ENCODE measurements around the gene OGDH.

Gene OGDH

DNA sequence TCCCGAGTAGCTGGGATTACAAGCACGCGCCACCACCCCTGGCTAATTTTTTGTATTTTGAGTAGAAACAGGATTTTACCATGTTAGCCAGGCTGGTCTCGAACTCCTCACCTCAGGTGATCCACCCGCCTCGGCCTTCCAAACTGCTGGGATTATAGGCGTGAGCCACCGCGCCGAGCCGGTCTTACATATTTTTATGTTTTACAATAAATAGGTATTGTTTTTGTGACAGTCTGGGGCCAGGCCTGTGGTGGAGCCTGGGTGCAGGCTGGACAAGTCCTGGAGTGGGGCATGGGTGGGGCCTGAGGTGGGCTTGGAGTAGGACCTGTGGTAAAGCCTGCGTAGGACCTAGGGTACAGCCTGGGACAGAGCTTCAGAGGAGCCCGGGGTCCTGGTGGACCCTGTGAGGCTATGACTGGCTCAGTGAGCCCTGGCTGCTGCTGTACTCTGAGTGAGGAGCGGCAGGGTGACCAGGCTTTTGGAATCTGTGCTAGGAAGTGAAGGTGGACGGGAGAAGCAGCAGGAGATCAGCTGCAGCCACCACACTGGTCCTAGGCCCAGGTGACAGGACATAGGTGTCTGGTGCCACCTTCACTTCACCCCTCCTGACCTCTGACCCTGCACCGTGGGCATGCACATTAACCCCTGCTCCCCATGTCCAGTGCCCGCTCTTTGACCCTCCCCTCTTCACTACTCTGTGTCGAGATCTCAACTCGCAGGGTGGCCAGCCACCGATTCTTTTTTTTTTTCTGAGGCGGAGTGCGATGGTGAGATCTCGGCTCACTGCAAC is 132.6 kb downstream of the OGDH start:
- H3K9me3 ChIP-seq (ENCODE audit: low read length), result no peaks in the 10 kb centered on the region
- H3K27me3 ChIP-seq (ENCODE audit: control insufficient read depth in 1 of 2, insufficient read depth in 2 of 2, low read length in 2 of 2), result no peaks in the 10 kb centered on the region
- H3K4me3 ChIP-seq (ENCODE audit: low read depth in 1 of 2, low read length in 2 of 2), result no peak overlapping the region
- H3K4me1 ChIP-seq (ENCODE audit: insufficient read depth, low read length), result no peaks in the 10 kb centered on the region
- no peaks in the 10 kb centered on the region for H3K36me3 ChIP-seq (ENCODE audit: insufficient read depth, low read length)
- no peak overlapping the region for H3K9ac ChIP-seq (ENCODE audit: low read length)
- H3K27ac ChIP-seq (ENCODE audit: low read depth, low read length), result no peak overlapping the region

DNA sequence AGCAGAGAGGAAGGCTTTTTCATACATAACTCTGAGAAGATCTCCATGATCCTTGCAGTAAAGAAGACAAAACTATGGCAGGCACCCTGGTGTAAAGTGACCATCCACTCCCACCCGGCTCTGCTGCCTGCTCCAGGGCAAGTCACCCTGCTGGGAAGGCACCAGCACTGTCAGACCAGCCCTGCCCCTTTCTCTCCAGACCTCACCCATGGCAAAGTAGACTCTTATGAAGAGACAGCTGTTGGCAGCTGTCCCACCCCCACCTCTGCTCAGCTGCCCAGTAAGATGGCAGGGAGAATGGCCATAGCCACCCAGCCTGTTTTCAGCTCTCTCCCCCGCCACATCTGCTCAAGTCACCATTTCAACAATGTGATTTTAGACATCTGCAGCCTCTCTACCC is 133.6 kb downstream of the OGDH start:
- Histone ChIP-seq H3K4me3 (ENCODE audit: low read depth in 1 of 2, low read length in 2 of 2) (no peak overlapping the region), H3K9ac (ENCODE audit: low read length) (no peak overlapping the region), H3K27ac (ENCODE audit: low read depth, low read length) (no peak overlapping the region), H3K27me3 (ENCODE audit: control insufficient read depth in 1 of 2, insufficient read depth in 2 of 2, low read length in 2 of 2) (no peaks in the 10 kb centered on the region), H3K36me3 (ENCODE audit: insufficient read depth, low read length) (no peaks in the 10 kb centered on the region), H3K9me3 (ENCODE audit: low read length) (no peaks in the 10 kb centered on the region), H3K4me1 (ENCODE audit: insufficient read depth, low read length) (no peaks in the 10 kb centered on the region)

DNA sequence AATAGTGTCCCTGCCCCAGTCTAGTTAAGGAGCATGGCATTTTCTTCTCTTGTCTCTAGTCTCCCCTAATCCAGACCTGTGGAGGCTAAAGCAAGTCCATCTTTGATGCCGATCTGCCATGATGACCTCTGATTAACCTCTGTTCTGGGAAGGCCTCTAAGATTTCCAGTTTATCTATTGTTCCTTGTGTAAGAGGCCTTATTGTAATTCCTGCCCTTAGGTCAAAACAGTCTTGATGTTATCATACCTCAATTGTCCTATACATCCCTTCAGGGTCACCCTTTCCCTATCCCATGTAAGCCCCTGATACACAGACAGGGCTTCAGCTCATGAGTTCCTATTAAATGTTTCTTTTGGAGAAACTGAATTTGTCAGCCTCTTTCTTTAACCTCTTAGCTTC is 137.3 kb downstream of the OGDH start:
- Histone ChIP-seq H3K9me3 (ENCODE audit: low read length) (no peaks in the 10 kb centered on the region), H3K4me3 (ENCODE audit: low read depth in 1 of 2, low read length in 2 of 2) (no peak overlapping the region), H3K4me1 (ENCODE audit: insufficient read depth, low read length) (no peaks in the 10 kb centered on the region), H3K36me3 (ENCODE audit: insufficient read depth, low read length) (no peaks in the 10 kb centered on the region), H3K27ac (ENCODE audit: low read depth, low read length) (no peak overlapping the region), H3K9ac (ENCODE audit: low read length) (no peak overlapping the region), H3K27me3 (ENCODE audit: control insufficient read depth in 1 of 2, insufficient read depth in 2 of 2, low read length in 2 of 2) (no peaks in the 10 kb centered on the region)

DNA sequence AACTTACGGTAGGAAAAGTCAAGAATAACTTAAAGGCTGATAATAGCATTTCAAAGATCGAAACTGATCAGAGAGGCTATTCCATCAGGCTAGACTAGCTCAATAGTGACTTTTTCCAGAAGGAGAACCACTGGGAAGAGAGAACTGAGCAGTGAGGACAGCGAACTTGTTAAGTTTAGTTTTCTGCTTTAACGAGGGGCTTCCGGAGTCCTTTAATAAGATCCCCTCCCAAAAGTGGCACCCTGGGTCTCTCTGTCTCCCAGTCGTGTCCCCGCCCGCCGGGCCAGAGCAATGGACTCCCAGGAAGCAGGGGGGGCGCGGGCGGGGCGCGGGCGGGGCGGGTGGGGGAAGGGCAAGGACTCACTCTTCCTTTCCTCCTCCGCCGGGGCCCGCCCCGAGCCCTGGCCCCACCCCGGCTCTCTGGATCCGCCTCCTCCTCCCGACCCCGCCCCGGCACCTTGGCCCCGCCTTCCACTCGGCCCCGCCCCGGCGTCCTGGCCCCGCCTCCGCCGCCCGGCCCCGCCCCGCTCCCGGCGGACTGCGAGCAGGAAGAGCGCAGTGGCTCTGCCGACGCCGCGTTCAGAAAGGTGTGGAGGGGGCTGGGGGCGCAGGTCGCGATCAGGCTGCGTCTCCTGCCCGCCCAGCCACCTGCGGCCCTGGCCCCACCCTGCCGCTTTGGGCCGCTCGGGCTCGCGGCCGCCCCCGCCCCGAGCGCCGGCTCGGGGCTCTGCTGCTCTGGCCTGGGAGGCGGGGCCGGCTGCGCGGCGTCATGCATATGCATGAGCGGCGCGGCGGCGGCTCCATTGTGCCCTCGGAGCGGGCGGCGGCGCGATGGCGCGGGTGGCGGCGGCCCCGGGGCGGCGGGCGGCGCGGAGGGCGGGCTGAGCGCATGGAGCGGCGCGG is 141.9 kb downstream of the OGDH start, which contains the start of gene ZMIZ2:
TSS of gene ZMIZ2 (plus strand) at position 803 of the 903 bp plus-strand sequence. CDS start 7,403 bp downstream, outside the sequence.
- Histone ChIP-seq H3K36me3 (ENCODE audit: insufficient read depth, low read length) (peaks cover 7% of the 10 kb centered on the region), H3K4me3 (ENCODE audit: low read depth in 1 of 2, low read length in 2 of 2) (peak within 1 kb of the TSS; percentile 64 to 83), H3K27ac (ENCODE audit: low read depth, low read length) (peak within 1 kb of the TSS; percentile 93), H3K27me3 (ENCODE audit: control insufficient read depth in 1 of 2, insufficient read depth in 2 of 2, low read length in 2 of 2) (no peaks in the 10 kb centered on the region), H3K4me1 (ENCODE audit: insufficient read depth, low read length) (peaks cover 20% of the 10 kb centered on the region), H3K9me3 (ENCODE audit: low read length) (no peaks in the 10 kb centered on the region), H3K9ac (ENCODE audit: low read length) (peak within 1 kb of the TSS; percentile 51)

DNA sequence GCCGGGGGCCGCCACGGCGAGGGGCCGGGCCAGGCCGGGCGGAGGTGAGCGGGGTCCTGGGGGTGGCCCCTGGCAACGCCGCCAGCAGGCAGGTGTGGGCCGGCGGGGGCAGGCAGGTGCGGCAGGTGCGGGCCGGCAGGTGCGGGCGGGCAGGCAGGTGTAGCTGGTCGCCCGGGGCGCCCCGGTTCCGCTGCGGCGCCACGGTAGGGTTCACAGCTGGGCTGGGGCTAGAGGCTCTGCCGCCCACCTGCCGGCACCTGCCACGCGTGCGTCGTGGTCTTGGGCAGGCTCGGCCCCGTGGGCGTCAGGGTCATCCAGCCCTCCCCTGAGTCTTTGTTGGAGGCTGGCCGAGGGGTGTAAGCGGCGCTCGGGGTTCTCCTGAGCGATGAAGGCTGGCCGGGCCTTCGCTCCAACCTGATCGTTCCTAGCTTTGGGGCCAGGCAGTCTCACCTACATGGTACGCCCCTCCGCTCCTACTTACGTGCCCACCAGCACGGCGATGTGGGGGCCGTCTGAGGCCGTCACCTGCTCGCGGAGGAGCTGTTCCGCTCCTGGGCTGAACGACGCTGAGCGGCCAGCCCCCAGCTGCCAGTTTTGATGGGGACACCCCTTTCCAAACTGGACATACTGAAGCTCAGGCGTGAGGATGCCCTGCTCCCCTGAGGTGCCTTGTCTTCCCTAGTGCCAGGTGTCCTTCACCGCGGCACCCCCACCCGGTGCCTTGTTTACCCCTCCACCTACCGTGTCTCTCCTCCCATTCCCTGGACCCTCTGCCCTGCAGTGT is 142.7 kb downstream of the OGDH start:
- no peaks in the 10 kb centered on the region for H3K9me3 ChIP-seq (ENCODE audit: low read length)
- no peaks in the 10 kb centered on the region for H3K27me3 ChIP-seq (ENCODE audit: control insufficient read depth in 1 of 2, insufficient read depth in 2 of 2, low read length in 2 of 2)
- peak overlapping the region; percentile 51 for H3K9ac ChIP-seq (ENCODE audit: low read length)
- H3K4me3 ChIP-seq (ENCODE audit: low read depth in 1 of 2, low read length in 2 of 2), result peak overlapping the region; percentile 64 to 83
- H3K27ac ChIP-seq (ENCODE audit: low read depth, low read length), result peak overlapping the region; percentile 52
- peaks cover 24% of the 10 kb centered on the region for H3K4me1 ChIP-seq (ENCODE audit: insufficient read depth, low read length)
- peaks cover 7% of the 10 kb centered on the region for H3K36me3 ChIP-seq (ENCODE audit: insufficient read depth, low read length)

DNA sequence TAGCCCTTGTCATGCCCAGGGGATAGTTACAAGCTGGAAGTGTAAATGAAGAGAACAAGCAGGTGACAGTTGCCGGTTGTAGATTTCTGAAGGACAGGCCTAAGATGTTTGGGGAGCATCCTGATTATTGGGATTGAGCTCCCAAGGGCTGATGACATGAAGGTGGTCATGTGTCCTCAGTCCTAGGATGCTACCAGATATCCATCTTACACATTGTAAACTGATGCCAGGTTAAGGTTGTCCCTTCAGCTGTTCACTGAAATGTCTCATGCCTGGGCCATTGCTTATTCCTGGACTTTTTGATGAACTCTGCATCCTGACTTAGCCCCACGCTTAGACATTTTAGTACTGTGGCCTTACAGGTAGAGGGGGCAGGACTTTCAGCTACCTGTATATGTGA is 143.6 kb downstream of the OGDH start:
- Histone ChIP-seq H3K9ac (ENCODE audit: low read length) (no peak overlapping the region), H3K27ac (ENCODE audit: low read depth, low read length) (peak overlapping the region; percentile 52), H3K9me3 (ENCODE audit: low read length) (no peaks in the 10 kb centered on the region), H3K27me3 (ENCODE audit: control insufficient read depth in 1 of 2, insufficient read depth in 2 of 2, low read length in 2 of 2) (no peaks in the 10 kb centered on the region), H3K36me3 (ENCODE audit: insufficient read depth, low read length) (peaks cover 7% of the 10 kb centered on the region), H3K4me1 (ENCODE audit: insufficient read depth, low read length) (peaks cover 29% of the 10 kb centered on the region), H3K4me3 (ENCODE audit: low read depth in 1 of 2, low read length in 2 of 2) (peak overlapping the region in 1 of 2 donors; percentile 64)

GRCh38 chr7:44750424-44750823 is 144.0 kb downstream of the OGDH start:
- Histone ChIP-seq H3K9ac (ENCODE audit: low read length) (no peak overlapping the region), H3K4me3 (ENCODE audit: low read depth in 1 of 2, low read length in 2 of 2) (peak overlapping the region in 1 of 2 donors; percentile 64), H3K4me1 (ENCODE audit: insufficient read depth, low read length) (peaks cover 33% of the 10 kb centered on the region), H3K27me3 (ENCODE audit: control insufficient read depth in 1 of 2, insufficient read depth in 2 of 2, low read length in 2 of 2) (no peaks in the 10 kb centered on the region), H3K9me3 (ENCODE audit: low read length) (no peaks in the 10 kb centered on the region), H3K36me3 (ENCODE audit: insufficient read depth, low read length) (peaks cover 7% of the 10 kb centered on the region), H3K27ac (ENCODE audit: low read depth, low read length) (no peak overlapping the region)

DNA sequence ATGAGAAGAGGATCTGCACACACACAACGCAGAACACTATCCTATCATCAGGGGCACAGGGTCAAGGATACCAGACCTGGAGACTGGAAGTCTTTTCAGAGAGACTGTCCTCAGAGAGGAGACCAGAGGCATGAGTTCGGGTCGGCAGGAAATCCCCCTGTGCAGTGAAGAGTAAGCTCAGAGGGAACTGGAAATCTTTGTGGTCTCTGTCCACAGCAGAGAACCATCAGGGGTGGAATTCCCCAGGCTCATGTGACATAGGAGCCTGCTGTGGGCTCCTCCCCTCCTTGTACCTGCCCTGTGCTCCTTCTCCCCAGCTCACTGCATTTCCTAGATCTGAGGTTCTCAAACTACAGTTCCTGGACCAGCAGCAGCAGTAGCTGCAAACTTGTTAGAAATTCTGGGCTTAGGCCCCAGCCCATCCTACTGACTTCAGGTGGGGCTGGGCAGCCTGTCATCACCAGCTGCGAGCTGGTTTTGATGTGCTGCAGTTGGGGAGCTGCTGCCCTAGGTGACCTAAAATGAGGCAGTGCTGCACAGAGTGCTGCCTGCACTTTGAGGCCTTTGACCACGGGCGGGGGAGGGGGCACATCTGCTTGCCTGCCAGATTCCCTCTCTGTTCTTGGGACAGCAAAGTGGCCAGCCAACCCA is 144.6 kb downstream of the OGDH start:
- Histone ChIP-seq H3K27ac (ENCODE audit: low read depth, low read length) (no peak overlapping the region), H3K9ac (ENCODE audit: low read length) (no peak overlapping the region), H3K36me3 (ENCODE audit: insufficient read depth, low read length) (peaks cover 7% of the 10 kb centered on the region)

GRCh38 chr7:44752822-44753221 is 146.4 kb downstream of the OGDH start:
- H3K4me3 ChIP-seq (ENCODE audit: low read depth in 1 of 2, low read length in 2 of 2), result no peak overlapping the region
- H3K9ac ChIP-seq (ENCODE audit: low read length), result no peak overlapping the region
- peaks cover 54% of the 10 kb centered on the region for H3K4me1 ChIP-seq (ENCODE audit: insufficient read depth, low read length)
- H3K36me3 ChIP-seq (ENCODE audit: insufficient read depth, low read length), result peaks cover 8% of the 10 kb centered on the region
- H3K27me3 ChIP-seq (ENCODE audit: control insufficient read depth in 1 of 2, insufficient read depth in 2 of 2, low read length in 2 of 2), result no peaks in the 10 kb centered on the region
- no peak overlapping the region for H3K27ac ChIP-seq (ENCODE audit: low read depth, low read length)
- H3K9me3 ChIP-seq (ENCODE audit: low read length), result no peaks in the 10 kb centered on the region

More for the DNA sequence above, 144.6 kb downstream of the OGDH start:
- no peaks in the 10 kb centered on the region for H3K9me3 ChIP-seq (ENCODE audit: low read length)
- peaks cover 40% of the 10 kb centered on the region for H3K4me1 ChIP-seq (ENCODE audit: insufficient read depth, low read length)
- no peaks in the 10 kb centered on the region for H3K27me3 ChIP-seq (ENCODE audit: control insufficient read depth in 1 of 2, insufficient read depth in 2 of 2, low read length in 2 of 2)
- H3K4me3 ChIP-seq (ENCODE audit: low read depth in 1 of 2, low read length in 2 of 2), result no peak overlapping the region

GRCh38 chr7:44754802-44755697 is 148.6 kb downstream of the OGDH start:
- Histone ChIP-seq H3K9me3 (ENCODE audit: low read length) (no peaks in the 10 kb centered on the region), H3K4me3 (ENCODE audit: low read depth in 1 of 2, low read length in 2 of 2) (peak overlapping the region in 1 of 2 donors; percentile 23), H3K4me1 (ENCODE audit: insufficient read depth, low read length) (peaks cover 47% of the 10 kb centered on the region), H3K27me3 (ENCODE audit: control insufficient read depth in 1 of 2, insufficient read depth in 2 of 2, low read length in 2 of 2) (no peaks in the 10 kb centered on the region), H3K36me3 (ENCODE audit: insufficient read depth, low read length) (peaks cover 22% of the 10 kb centered on the region), H3K27ac (ENCODE audit: low read depth, low read length) (peak overlapping the region; percentile 21), H3K9ac (ENCODE audit: low read length) (no peak overlapping the region)
